H9 (cell line): ENCODE results near the gene MSANTD2. TPM values are rescaled to one million over a fixed set of nuclear protein-coding genes. Genes with fewer than 3 reads are reported as not detected.
A peak's percentile ranks its signal among the peaks of the same experiment; 100 is the strongest.

Experiments
- DNase-seq: peaks from one replicate; pipeline ENCODE4 v3.0.0-alpha.2; 2017
- H2AFZ ChIP-seq: one replicate; pipeline ENCODE4 v1.6.1; 2013; ENCODE audit warnings: mild to moderate bottlenecking, low read length, control low read depth, moderate library complexity
- H2AK5ac ChIP-seq: 2 replicates; pipeline ENCODE4 v1.6.1; 2013; ENCODE audit warnings: low read length, control low read depth, mixed read lengths; ENCODE audit not compliant: insufficient read length
- H2BK120ac ChIP-seq: one replicate; pipeline ENCODE4 v1.6.1; 2013; ENCODE audit warnings: low read depth, mild to moderate bottlenecking, low read length, control low read depth, inconsistent platforms; ENCODE audit not compliant: poor library complexity, severe bottlenecking
- H2BK12ac ChIP-seq: 2 replicates; pipeline ENCODE4 v1.6.1; 2013; ENCODE audit warnings: low read length, control low read depth, mixed read lengths, low read depth; ENCODE audit not compliant: insufficient read length
- H2BK15ac ChIP-seq: 2 replicates; pipeline ENCODE4 v1.6.1; 2013; ENCODE audit warnings: low read depth, low read length, control low read depth
- H2BK20ac ChIP-seq: one replicate; pipeline ENCODE4 v1.6.1; 2013; ENCODE audit warnings: low read depth, mild to moderate bottlenecking, low read length, control low read depth, inconsistent platforms; ENCODE audit not compliant: poor library complexity, severe bottlenecking
- H2BK5ac ChIP-seq: 2 replicates; pipeline ENCODE4 v1.6.1; 2013; ENCODE audit warnings: low read length, control low read depth, mixed read lengths; ENCODE audit not compliant: insufficient read length
- H3K14ac ChIP-seq: 2 replicates; pipeline ENCODE4 v1.6.1; 2013; ENCODE audit warnings: low read length, control low read depth; ENCODE audit not compliant: insufficient read depth
- H3K18ac ChIP-seq: 2 replicates; pipeline ENCODE4 v1.6.1; 2013; ENCODE audit warnings: low read depth, mild to moderate bottlenecking, mixed read lengths, low read length, control low read depth; ENCODE audit not compliant: insufficient read length
- H3K23ac ChIP-seq: 2 replicates; pipeline ENCODE4 v1.6.1; 2013; ENCODE audit warnings: low read length, control low read depth, mixed read lengths, low read depth; ENCODE audit not compliant: insufficient read length
- H3K23me2 ChIP-seq: 2 replicates; pipeline ENCODE4 v1.6.1; 2013; ENCODE audit warnings: low read depth, mild to moderate bottlenecking, mixed read lengths, low read length, control low read depth; ENCODE audit not compliant: insufficient read length, poor library complexity, severe bottlenecking
- H3K27ac ChIP-seq: 2 replicates; pipeline ENCODE4 v1.5.1; 2013; ENCODE audit warnings: low read length, control low read depth, mixed read lengths, low read depth; ENCODE audit not compliant: insufficient read length
- H3K27me3 ChIP-seq: 2 replicates; pipeline ENCODE4 v1.6.1; 2013; ENCODE audit warnings: low read length, control low read depth, inconsistent platforms; ENCODE audit not compliant: insufficient read depth
- H3K4ac ChIP-seq: 2 replicates; pipeline ENCODE4 v1.6.1; 2013; ENCODE audit warnings: low read depth, mild to moderate bottlenecking, control low read depth, inconsistent platforms, low read length, moderate library complexity
- H3K4me1 ChIP-seq: 2 replicates; pipeline ENCODE4 v1.6.1; 2013; ENCODE audit warnings: low read length, control low read depth, inconsistent platforms; ENCODE audit not compliant: insufficient read depth
- H3K4me2 ChIP-seq: 2 replicates; pipeline ENCODE4 v1.6.1; 2013; ENCODE audit warnings: low read length, control low read depth, mixed read lengths; ENCODE audit not compliant: insufficient read length, insufficient read depth
- H3K56ac ChIP-seq: 2 replicates; pipeline ENCODE4 v1.6.1; 2013; ENCODE audit warnings: low read depth, mild to moderate bottlenecking, mixed read lengths, low read length, control low read depth; ENCODE audit not compliant: insufficient read length
- H3K79me1 ChIP-seq: 2 replicates; pipeline ENCODE4 v1.6.1; 2013; ENCODE audit warnings: low read depth, mild to moderate bottlenecking, moderate library complexity, low read length, control low read depth, inconsistent platforms; ENCODE audit not compliant: insufficient read depth, poor library complexity, severe bottlenecking
- H3K79me2 ChIP-seq: 2 replicates; pipeline ENCODE4 v1.6.1; 2013; ENCODE audit warnings: low read length, control low read depth, inconsistent platforms; ENCODE audit not compliant: insufficient read depth
- H3K9ac ChIP-seq: 2 replicates; pipeline ENCODE4 v1.6.1; 2013; ENCODE audit warnings: low read length, control low read depth, mixed read lengths; ENCODE audit not compliant: insufficient read length; ENCODE audit errors: extremely low read depth
- H3K9me3 ChIP-seq: one replicate; pipeline ENCODE4 v1.6.1; 2013; ENCODE audit warnings: low read depth, low read length, inconsistent platforms; ENCODE audit not compliant: control insufficient read depth
- H3T11ph ChIP-seq: one replicate; pipeline ENCODE4 v1.6.1; 2013; ENCODE audit warnings: mild to moderate bottlenecking, low read length, control low read depth, inconsistent platforms
- H4K20me1 ChIP-seq: one replicate; pipeline ENCODE4 v1.6.1; 2013; ENCODE audit not compliant: control insufficient read depth, insufficient read length, insufficient read depth
- H4K5ac ChIP-seq: 2 replicates; pipeline ENCODE4 v1.6.1; 2013; ENCODE audit warnings: low read depth, mild to moderate bottlenecking, mixed read lengths, low read length, control low read depth; ENCODE audit not compliant: insufficient read length
- H4K8ac ChIP-seq: replicated peaks from 2 replicates; pipeline ENCODE4 v1.6.1; 2013; ENCODE audit warnings: low read length, control low read depth, mixed read lengths, low read depth; ENCODE audit not compliant: insufficient read length
- H4K91ac ChIP-seq: 2 replicates; pipeline ENCODE4 v1.6.1; 2013; ENCODE audit warnings: low read depth, mild to moderate bottlenecking, moderate library complexity, mixed read lengths, low read length, control low read depth; ENCODE audit not compliant: insufficient read length
- H3K27ac Mint-ChIP-seq, 3 experiments: 2 replicates in 2 of 3; 3 replicates in 1 of 3; pipeline ENCODE4 v1.8.0; 2020 to 2021; ENCODE audit warnings: mixed read lengths in 3 of 3, mild to moderate bottlenecking in 1 of 3, moderate library complexity in 1 of 3
- H3K27me3 Mint-ChIP-seq: 2 replicates; pipeline ENCODE4 v1.8.0; 2021; ENCODE audit warnings: low read depth, mild to moderate bottlenecking, moderate library complexity, mixed read lengths
- H3K36me3 Mint-ChIP-seq, 3 experiments: 2 replicates in 2 of 3; 3 replicates in 1 of 3; pipeline ENCODE4 v1.8.0; 2020 to 2021; ENCODE audit warnings: low read depth in 3 of 3, mixed read lengths in 3 of 3; ENCODE audit not compliant: insufficient read depth in 1 of 3
- H3K4me1 Mint-ChIP-seq, 2 experiments: 2 replicates each; pipeline ENCODE4 v1.8.0; 2020; ENCODE audit warnings: mixed read lengths in 2 of 2
- H3K4me3 Mint-ChIP-seq, 2 experiments: 2 replicates in 1 of 2; 3 replicates in 1 of 2; pipeline ENCODE4 v1.8.0; 2020 to 2021; ENCODE audit warnings: mild to moderate bottlenecking in 2 of 2, mixed read lengths in 2 of 2, moderate library complexity in 1 of 2
- H3K9me3 Mint-ChIP-seq, 2 experiments: 2 replicates in 1 of 2; 3 replicates in 1 of 2; pipeline ENCODE4 v1.8.0; 2020; ENCODE audit warnings: mild to moderate bottlenecking in 2 of 2, mixed read lengths in 2 of 2, moderate library complexity in 1 of 2
- WGBS: extraction: QIAGEN DNeasy Blood & Tissue Kit; methylation state at CpG from one replicate; pipeline ENCODE4 v1.1.7; 2013; ENCODE audit warnings: missing lambda C conversion rate, low lambda C conversion rate, mixed read lengths; ENCODE audit not compliant: insufficient read length; ENCODE audit errors: extremely low coverage; 5-methylcytosine and 5-hydroxymethylcytosine counted together
- total RNA-seq: library from RNA; stranded (reverse); gene quantifications from 2 replicates; pipeline ENCODE4 v1.2.1, GENCODE V29; 2021
- TF ChIP-seq, protein P1 (sequence below): fragments of 200-600 bp; sonication (generic); conservative IDR thresholded peaks from 3 replicates; pipeline ENCODE4 v1.8.0; 2021; ENCODE audit warnings: antibody characterized with exemption, mild to moderate bottlenecking

MSANTD2 gene
- total RNA-seq, 1 experiment from 2014 or later = 18.1 TPM

DNA sequence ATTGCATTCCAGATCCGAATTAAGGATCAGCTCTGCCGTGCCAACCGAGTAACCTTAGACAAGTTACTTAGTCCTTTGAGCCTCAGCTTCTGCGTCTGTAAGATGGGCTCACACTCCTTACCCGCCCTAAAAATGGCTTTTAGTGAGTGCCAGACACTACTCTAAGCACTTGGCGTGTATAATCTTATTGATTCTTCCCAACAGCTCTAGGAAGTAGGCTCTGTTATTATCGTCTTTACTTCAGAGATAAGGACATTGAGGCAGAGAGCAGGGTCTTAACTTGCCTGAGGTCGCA is 43.4 kb upstream of the MSANTD2 start:
- no peak overlapping the region for H4K8ac ChIP-seq
- TF ChIP-seq, protein P1, sequence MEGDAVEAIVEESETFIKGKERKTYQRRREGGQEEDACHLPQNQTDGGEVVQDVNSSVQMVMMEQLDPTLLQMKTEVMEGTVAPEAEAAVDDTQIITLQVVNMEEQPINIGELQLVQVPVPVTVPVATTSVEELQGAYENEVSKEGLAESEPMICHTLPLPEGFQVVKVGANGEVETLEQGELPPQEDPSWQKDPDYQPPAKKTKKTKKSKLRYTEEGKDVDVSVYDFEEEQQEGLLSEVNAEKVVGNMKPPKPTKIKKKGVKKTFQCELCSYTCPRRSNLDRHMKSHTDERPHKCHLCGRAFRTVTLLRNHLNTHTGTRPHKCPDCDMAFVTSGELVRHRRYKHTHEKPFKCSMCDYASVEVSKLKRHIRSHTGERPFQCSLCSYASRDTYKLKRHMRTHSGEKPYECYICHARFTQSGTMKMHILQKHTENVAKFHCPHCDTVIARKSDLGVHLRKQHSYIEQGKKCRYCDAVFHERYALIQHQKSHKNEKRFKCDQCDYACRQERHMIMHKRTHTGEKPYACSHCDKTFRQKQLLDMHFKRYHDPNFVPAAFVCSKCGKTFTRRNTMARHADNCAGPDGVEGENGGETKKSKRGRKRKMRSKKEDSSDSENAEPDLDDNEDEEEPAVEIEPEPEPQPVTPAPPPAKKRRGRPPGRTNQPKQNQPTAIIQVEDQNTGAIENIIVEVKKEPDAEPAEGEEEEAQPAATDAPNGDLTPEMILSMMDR = no peak
- no peak overlapping the region for H2BK15ac ChIP-seq
- H3K23me2 ChIP-seq = peaks cover 3% of the 10 kb centered on the region
- H3K23ac ChIP-seq = no peak overlapping the region
- H4K91ac ChIP-seq = no peak overlapping the region
- no peaks in the 10 kb centered on the region; the same call in 1 of the 2 replicates for H3K4me1 ChIP-seq
- no peak overlapping the region for H2AFZ ChIP-seq
- peaks cover 98% of the 10 kb centered on the region for H3K27me3 ChIP-seq
- no peak overlapping the region for H2BK120ac ChIP-seq
- no peak overlapping the region for H3T11ph ChIP-seq
- no CpG with 5 or more reads among the region's 8 CpGs for WGBS
- H3K79me2 ChIP-seq = no peaks in the 10 kb centered on the region
- H3K14ac ChIP-seq = no peak overlapping the region
- no peak overlapping the region for H2AK5ac ChIP-seq
- no peak overlapping the region for H3K9ac ChIP-seq
- H3K79me1 ChIP-seq = no peaks in the 10 kb centered on the region
- H2BK12ac ChIP-seq = no peak overlapping the region
- no peaks in the 10 kb centered on the region for H4K20me1 ChIP-seq
- no peak overlapping the region for H3K27ac ChIP-seq
- no peak for DNase-seq
- peak overlapping the region; percentile 48 to 50 for H3K4me3 Mint-ChIP-seq
- H3K4me2 ChIP-seq = peak overlapping the region; percentile 24
- H3K36me3 Mint-ChIP-seq = no peaks in the 10 kb centered on the region
- no peak overlapping the region for H3K18ac ChIP-seq
- H3K56ac ChIP-seq = no peak overlapping the region
- H3K27me3 Mint-ChIP-seq = peaks cover 7% of the 10 kb centered on the region
- no peak overlapping the region for H4K5ac ChIP-seq
- H2BK5ac ChIP-seq = no peak overlapping the region
- no peak overlapping the region for H3K4ac ChIP-seq
- no peak overlapping the region for H3K27ac Mint-ChIP-seq
- H3K4me1 Mint-ChIP-seq = peaks cover 16 to 54% of the 10 kb centered on the region in 2 experiments
- H3K9me3 ChIP-seq = no peaks in the 10 kb centered on the region
- no peak overlapping the region for H2BK20ac ChIP-seq
- H3K9me3 Mint-ChIP-seq = peaks cover 0 to 2% of the 10 kb centered on the region in 2 experiments; a peak in 3 of 5 replicates
